Keratinocyte (primary cell): ENCODE data around the gene DEFB115. TPM values are rescaled to one million over a fixed set of nuclear protein-coding genes. Genes with fewer than 3 reads are reported as not detected.

ENCODE experiments used
- DNase-seq: peaks from one replicate; pipeline ENCODE4 v3.0.0-alpha.2; 2011; ENCODE audit warnings: low read depth, missing footprints, low spot score
- FAIRE-seq: peaks from 2 replicates; lab custom pipeline; 2011; peaks lifted over from hg19 to GRCh38; lab: Jason Lieb, UNC
- H2AFZ ChIP-seq: 2 replicates; pipeline ENCODE4 v1.6.0; 2012; ENCODE audit warnings: low read length, control low read depth, inconsistent platforms; ENCODE audit not compliant: control insufficient read depth
- H3K27ac ChIP-seq: 2 replicates; pipeline ENCODE4 v1.5.1; 2011; ENCODE audit warnings: low read length; ENCODE audit not compliant: control insufficient read depth, insufficient read depth
- H3K27me3 ChIP-seq: 3 replicates; pipeline ENCODE4 v1.6.0; 2011; ENCODE audit warnings: low read length; ENCODE audit not compliant: control insufficient read depth, insufficient read depth; ENCODE audit errors: extremely low read depth
- H3K36me3 ChIP-seq, 2 experiments: 2 replicates in 1 of 2; 3 replicates in 1 of 2; pipeline ENCODE4 v1.5.1; 2011; ENCODE audit warnings: low read length in 2 of 2, mild to moderate bottlenecking in 1 of 2; ENCODE audit not compliant: control insufficient read depth in 2 of 2, insufficient read depth in 2 of 2; ENCODE audit errors: extremely low read depth in 1 of 2
- H3K4me1 ChIP-seq: 3 replicates; pipeline ENCODE4 v1.5.1; 2011; ENCODE audit warnings: low read length; ENCODE audit not compliant: control insufficient read depth, insufficient read depth; ENCODE audit errors: extremely low read depth
- H3K4me2 ChIP-seq: 3 replicates; pipeline ENCODE4 v1.6.0; 2011; ENCODE audit warnings: low read depth, low read length; ENCODE audit not compliant: control insufficient read depth, insufficient read depth; ENCODE audit errors: extremely low read depth
- H3K4me3 ChIP-seq, 3 experiments: fragments of 200-600 bp in 1 of 3; sonication (generic) in 1 of 3; 2 replicates in 2 of 3; 3 replicates in 1 of 3; pipeline ENCODE4 v1.5.1; 2011 to 2016; ENCODE audit warnings: low read length in 3 of 3, mild to moderate bottlenecking in 3 of 3, control low read depth in 2 of 3, inconsistent platforms in 1 of 3, low read depth in 1 of 3, mixed read lengths in 1 of 3, mixed run types in 1 of 3, moderate library complexity in 1 of 3; ENCODE audit not compliant: control insufficient read depth in 2 of 3, insufficient read depth in 2 of 3; ENCODE audit errors: extremely low read depth in 1 of 3
- H3K79me2 ChIP-seq: 2 replicates; pipeline ENCODE4 v1.6.0; 2012; ENCODE audit warnings: low read length; ENCODE audit not compliant: control insufficient read depth, insufficient read depth
- H3K9ac ChIP-seq: 3 replicates; pipeline ENCODE4 v1.6.0; 2011; ENCODE audit warnings: low read length; ENCODE audit not compliant: control insufficient read depth, insufficient read depth; ENCODE audit errors: extremely low read depth
- H3K9me1 ChIP-seq: 3 replicates; pipeline ENCODE4 v1.6.0; 2011; ENCODE audit warnings: low read length; ENCODE audit not compliant: control insufficient read depth, insufficient read depth; ENCODE audit errors: extremely low read depth
- H3K9me3 ChIP-seq: 2 replicates; pipeline ENCODE4 v1.5.1; 2012; ENCODE audit warnings: low read depth, low read length; ENCODE audit not compliant: control insufficient read depth
- H4K20me1 ChIP-seq: 3 replicates; pipeline ENCODE4 v1.6.0; 2011; ENCODE audit warnings: low read length; ENCODE audit not compliant: control insufficient read depth, insufficient read depth; ENCODE audit errors: extremely low read depth
- EZH2 ChIP-seq: IDR thresholded peaks from one replicate; pipeline ENCODE4 v1.6.1; 2012; ENCODE audit warnings: inconsistent platforms, mild to moderate bottlenecking, low read length, moderate library complexity
- dilution Hi-C: fragments of 300-500 bp; cut with MboI; formaldehyde crosslinking; loops from one replicate; pipeline ENCODE4 v1.7.0; 2020; ENCODE audit warnings: low sequenced_read_pairs; ENCODE audit not compliant: extremely low pct_ligation_motif_present
- polyA plus RNA-seq, 5 experiments: library from polyadenylated mRNA; depleted of rRNA in 3 of 5; stranded (reverse) in 3 of 5; stranded (forward) in 1 of 5; unstranded in 1 of 5; fragments of >200 nt; gene quantifications; 1 replicate in 1 of 5; 2 replicates in 3 of 5; 3 replicates in 1 of 5; pipeline versions ENCODE4 v1.2.1 to v1.2.3, GENCODE V29; 2011 to 2012; ENCODE audit warnings: missing spikeins in 2 of 5, low read depth in 1 of 5, low replicate concordance in 1 of 5
- TF ChIP-seq, protein P1 (sequence below), 3 experiments: IDR thresholded peaks in 1 of 3; conservative IDR thresholded peaks in 1 of 3; optimal IDR thresholded peaks in 1 of 3; 2 replicates in 2 of 3; 3 replicates in 1 of 3; pipeline versions ENCODE3 to v1.5.1; 2011; ENCODE audit warnings: low read length in 3 of 3, mild to moderate bottlenecking in 3 of 3, moderate library complexity in 2 of 3, control low read depth in 1 of 3, inconsistent platforms in 1 of 3; ENCODE audit not compliant: insufficient read depth in 2 of 3; ENCODE audit errors: extremely low read depth in 1 of 3

Gene DEFB115
- polyA plus RNA-seq, 1 donor (not counting 4 experiments of a cell fraction or from before 2014, with no cell fraction given) = not detected

DNA sequence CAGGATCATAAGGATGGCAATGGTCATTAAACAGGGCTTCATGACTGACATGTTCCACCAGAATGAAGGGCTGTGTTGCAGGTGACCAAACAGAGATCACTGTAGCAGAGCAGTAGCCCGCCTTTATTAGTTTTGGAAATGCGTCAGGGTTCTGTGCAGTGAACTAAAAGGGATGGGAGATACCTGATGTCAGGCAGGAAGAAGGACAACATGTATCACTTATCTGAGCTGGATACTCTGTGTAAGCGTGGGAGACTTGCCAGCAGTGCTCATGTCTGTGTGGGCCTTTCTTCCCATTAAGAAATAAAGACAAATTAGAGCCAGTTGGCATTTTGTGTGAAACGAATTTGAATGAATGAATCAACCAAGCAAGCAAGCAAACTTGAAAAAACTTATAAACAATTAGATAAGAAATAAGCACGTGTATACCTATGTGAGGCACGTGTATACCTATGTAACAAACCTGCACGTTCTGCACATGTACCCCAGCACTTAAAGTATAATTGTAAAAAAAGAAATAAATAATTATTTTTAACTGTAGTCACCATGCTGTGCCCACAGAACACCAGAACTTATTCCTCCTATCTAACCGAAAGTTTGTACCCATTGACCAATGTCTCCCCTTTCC is 51.2 kb downstream of the DEFB115 start, which contains the start of gene DEFB116:
Gene DEFB116, minus strand, starts transcription at position 51 of the 628 bp plus-strand sequence. Its CDS starts 0 bp downstream, at position 51.
- no peak for FAIRE-seq
- dilution Hi-C loops = no loop called here
- Histone ChIP-seq H4K20me1 (no peaks in the 10 kb centered on the region), H3K9me3 (no peaks in the 10 kb centered on the region), H3K9me1 (no peaks in the 10 kb centered on the region), H3K4me1 (no peaks in the 10 kb centered on the region), H3K79me2 (no peaks in the 10 kb centered on the region), H3K27ac (no peak within 1 kb of the TSS), H2AFZ (no peak within 1 kb of the TSS), H3K36me3 (no peaks in the 10 kb centered on the region), H3K27me3 (no peaks in the 10 kb centered on the region), H3K4me2 (no peak within 1 kb of the TSS), H3K4me3 (no peak within 1 kb of the TSS), H3K9ac (no peak within 1 kb of the TSS)
- TF ChIP-seq EZH2 = no peak
- TF ChIP-seq, protein P1, sequence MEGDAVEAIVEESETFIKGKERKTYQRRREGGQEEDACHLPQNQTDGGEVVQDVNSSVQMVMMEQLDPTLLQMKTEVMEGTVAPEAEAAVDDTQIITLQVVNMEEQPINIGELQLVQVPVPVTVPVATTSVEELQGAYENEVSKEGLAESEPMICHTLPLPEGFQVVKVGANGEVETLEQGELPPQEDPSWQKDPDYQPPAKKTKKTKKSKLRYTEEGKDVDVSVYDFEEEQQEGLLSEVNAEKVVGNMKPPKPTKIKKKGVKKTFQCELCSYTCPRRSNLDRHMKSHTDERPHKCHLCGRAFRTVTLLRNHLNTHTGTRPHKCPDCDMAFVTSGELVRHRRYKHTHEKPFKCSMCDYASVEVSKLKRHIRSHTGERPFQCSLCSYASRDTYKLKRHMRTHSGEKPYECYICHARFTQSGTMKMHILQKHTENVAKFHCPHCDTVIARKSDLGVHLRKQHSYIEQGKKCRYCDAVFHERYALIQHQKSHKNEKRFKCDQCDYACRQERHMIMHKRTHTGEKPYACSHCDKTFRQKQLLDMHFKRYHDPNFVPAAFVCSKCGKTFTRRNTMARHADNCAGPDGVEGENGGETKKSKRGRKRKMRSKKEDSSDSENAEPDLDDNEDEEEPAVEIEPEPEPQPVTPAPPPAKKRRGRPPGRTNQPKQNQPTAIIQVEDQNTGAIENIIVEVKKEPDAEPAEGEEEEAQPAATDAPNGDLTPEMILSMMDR (optimal IDR thresholded peaks at IDR 0.05 in 1 of 3, IDR thresholded peaks at IDR 0.05 in 1 of 3, conservative IDR thresholded peaks at IDR 0.05 in 1 of 3; ENCODE audit: extremely low read depth in 1 of 3, insufficient read depth in 2 of 3, low read length in 3 of 3) = no peak
- no peak for DNase-seq

Other genes starting within 250 kb of the DEFB115 start
- gene DEFB116, start 50.9 kb downstream of the DEFB115 start, polyA plus RNA-seq = not detected in 3 replicates
- not detected in 3 replicates for gene DEFB118, start 110.9 kb downstream of the DEFB115 start, polyA plus RNA-seq
- not detected in 3 replicates for gene DEFB119, start 132.9 kb downstream of the DEFB115 start, polyA plus RNA-seq
- gene DEFB121, start 148.6 kb downstream of the DEFB115 start, polyA plus RNA-seq = not detected in 3 replicates
- not detected in 3 replicates for gene DEFB123, start 183.0 kb downstream of the DEFB115 start, polyA plus RNA-seq
- not detected in 3 replicates for gene DEFB124, start 217.5 kb downstream of the DEFB115 start, polyA plus RNA-seq
- not detected in 3 replicates for gene REM1, start 217.6 kb downstream of the DEFB115 start, polyA plus RNA-seq